Measurements from ENCODE around the gene PIM3.
"Not testable (repeated sequence)": the region's sequence is repeated elsewhere in the genome, so short reads cannot be mapped to it uniquely, and the experiment has no call there.

Gene PIM3

DNA sequence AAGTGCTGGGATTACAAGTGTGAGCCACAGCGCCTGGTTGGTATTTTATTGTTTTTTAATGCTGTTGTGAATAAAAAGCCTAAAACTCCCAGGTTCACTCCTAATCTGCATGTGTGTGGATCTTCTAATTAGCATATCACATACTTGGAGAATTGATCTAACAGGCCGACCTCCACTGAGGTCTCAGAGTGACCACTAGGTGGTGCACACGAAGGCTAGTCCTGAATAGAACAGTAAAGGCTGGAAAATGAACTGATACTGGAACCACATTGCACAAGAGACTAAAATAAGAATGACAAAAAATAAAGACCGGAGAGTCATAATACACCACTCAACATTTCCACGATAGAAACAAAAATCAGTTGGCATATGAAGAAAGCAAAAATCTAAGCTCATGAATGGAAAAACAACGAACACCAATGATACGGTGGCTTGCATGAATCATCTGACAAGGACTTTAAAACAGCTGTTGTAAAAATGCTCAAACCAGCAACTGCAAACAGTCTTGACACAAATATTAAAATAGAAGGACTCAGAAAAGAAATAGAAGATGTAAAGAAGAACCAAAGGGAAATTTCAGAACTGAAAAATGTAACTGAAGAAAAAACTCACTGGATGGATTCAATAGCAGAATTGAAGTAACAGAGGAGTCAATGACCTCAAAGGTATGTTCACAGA, 19.2 kb downstream of the PIM3 start:
- no peak for DNase-seq (ENCODE audit: extremely low read depth, insufficient read length)
- Histone ChIP-seq H3K27me3 (replicated peaks; ENCODE audit: control insufficient read depth, insufficient read depth, low read length) (no peaks in the 10 kb centered on the region; the same call in 1 of the 2 replicates), H3K4me3 (replicated peaks; ENCODE audit: low read depth, low read length) (no peak overlapping the region), H3K36me3 (ENCODE audit: control insufficient read depth, insufficient read depth, low read length) (no peaks in the 10 kb centered on the region)
- TF ChIP-seq, protein P1, sequence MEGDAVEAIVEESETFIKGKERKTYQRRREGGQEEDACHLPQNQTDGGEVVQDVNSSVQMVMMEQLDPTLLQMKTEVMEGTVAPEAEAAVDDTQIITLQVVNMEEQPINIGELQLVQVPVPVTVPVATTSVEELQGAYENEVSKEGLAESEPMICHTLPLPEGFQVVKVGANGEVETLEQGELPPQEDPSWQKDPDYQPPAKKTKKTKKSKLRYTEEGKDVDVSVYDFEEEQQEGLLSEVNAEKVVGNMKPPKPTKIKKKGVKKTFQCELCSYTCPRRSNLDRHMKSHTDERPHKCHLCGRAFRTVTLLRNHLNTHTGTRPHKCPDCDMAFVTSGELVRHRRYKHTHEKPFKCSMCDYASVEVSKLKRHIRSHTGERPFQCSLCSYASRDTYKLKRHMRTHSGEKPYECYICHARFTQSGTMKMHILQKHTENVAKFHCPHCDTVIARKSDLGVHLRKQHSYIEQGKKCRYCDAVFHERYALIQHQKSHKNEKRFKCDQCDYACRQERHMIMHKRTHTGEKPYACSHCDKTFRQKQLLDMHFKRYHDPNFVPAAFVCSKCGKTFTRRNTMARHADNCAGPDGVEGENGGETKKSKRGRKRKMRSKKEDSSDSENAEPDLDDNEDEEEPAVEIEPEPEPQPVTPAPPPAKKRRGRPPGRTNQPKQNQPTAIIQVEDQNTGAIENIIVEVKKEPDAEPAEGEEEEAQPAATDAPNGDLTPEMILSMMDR (IDR thresholded peaks at IDR 0.05; ENCODE audit: insufficient read depth, low read length, poor library complexity, severe bottlenecking) = peak; percentile 65

DNA sequence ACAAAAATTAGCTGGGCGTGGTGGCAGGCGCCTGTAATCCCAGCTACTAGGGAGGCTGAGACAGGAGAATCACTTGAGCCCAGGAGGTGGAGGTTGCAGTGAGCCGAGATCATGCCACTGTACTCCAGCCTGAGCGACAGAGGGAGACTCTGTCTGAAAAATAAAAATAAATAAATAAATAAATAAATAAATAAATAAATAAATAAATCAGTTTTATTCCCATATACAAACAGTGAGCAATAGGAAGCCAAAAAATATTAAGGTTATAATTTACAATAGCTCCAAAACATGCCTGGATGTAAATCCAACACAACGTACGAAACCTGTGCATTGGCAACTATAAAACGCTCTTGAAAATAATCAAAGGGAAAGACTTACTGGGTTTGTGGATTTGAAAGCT, 21.2 kb downstream of the PIM3 start:
- not testable (repeated sequence) for H3K36me3 ChIP-seq (ENCODE audit: control insufficient read depth, insufficient read depth, low read length); H3K4me3 ChIP-seq (replicated peaks; ENCODE audit: low read depth, low read length); DNase-seq (ENCODE audit: extremely low read depth, insufficient read length); H3K27me3 ChIP-seq (replicated peaks; ENCODE audit: control insufficient read depth, insufficient read depth, low read length)

DNA sequence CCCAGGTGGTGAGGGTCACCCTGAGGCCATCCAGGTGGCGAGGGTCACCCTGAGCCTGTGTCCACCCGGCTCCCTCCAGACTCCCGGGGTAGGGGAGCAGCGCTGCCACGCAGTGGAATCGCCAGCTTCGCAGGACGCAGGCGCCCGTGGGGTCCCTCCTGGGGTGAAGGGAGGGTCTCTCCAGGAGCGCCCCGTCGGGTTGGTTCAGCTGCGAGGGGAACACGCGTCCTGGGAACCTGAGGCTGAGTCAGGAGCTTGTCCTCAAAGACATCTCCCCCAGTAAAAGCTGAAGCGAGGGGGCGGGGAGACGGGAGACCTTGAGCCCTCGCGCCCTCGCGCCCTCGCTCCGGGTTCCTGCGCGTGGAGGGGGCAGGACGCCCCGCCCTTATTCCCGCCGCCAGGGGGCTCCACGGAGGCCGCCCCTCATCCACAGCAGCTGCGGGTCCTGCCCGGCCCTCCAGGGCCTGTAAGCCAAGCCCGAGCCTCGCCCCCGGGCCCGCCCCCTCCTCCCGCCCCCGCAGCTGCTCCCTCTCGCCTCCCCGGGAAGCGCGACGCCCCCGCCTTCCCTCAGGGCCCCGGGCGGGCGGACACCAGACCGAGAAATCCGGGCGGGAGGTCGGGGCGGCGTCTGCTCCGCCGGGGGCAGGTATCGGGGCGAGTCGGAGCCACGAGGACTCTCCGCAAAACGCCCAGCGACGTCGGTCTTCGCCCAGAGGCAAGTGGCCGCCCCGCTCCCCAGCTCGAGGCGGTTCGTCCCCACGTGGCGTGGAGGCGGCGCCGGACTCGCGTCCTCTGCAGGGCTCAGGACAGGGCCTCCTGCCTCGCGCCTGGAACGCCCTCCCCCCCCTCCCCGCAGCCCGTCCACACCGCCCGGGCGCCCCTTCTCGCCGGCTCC, 22.8 kb downstream of the PIM3 start:
- DNase-seq (ENCODE audit: extremely low read depth, insufficient read length) = no peak

DNA sequence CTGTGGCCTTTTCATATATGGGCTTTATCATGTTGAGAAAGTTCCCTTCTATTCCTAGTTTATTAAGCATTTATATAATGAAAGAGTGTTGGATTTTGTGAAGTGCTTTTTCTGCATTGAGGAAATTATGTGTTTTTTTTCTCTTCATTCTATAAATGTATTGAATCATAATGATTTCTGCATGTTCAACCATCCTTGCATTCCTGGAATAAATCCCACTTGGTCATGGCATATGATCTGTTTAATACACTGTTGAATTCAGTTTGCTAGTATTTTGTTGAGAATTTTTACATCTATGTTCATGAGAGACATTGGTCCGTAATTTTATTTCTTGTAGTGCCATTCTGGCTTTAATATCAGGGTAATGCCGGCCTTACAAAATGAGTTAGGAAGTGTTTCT, 25.8 kb downstream of the PIM3 start:
- no peak for DNase-seq (ENCODE audit: extremely low read depth, insufficient read length)
- TF ChIP-seq, protein P1 (IDR thresholded peaks at IDR 0.05; ENCODE audit: insufficient read depth, low read length, poor library complexity, severe bottlenecking) = no peak
- no peaks in the 10 kb centered on the region; the same call in 1 of the 2 replicates for H3K27me3 ChIP-seq (replicated peaks; ENCODE audit: control insufficient read depth, insufficient read depth, low read length)

More for the DNA sequence above, 22.8 kb downstream of the PIM3 start:
- Histone ChIP-seq H3K36me3 (ENCODE audit: control insufficient read depth, insufficient read depth, low read length) (no peaks in the 10 kb centered on the region), H3K27me3 (replicated peaks; ENCODE audit: control insufficient read depth, insufficient read depth, low read length) (no peaks in the 10 kb centered on the region; the same call in 1 of the 2 replicates), H3K4me3 (replicated peaks; ENCODE audit: low read depth, low read length) (no peak overlapping the region)
- TF ChIP-seq, protein P1 (IDR thresholded peaks at IDR 0.05; ENCODE audit: insufficient read depth, low read length, poor library complexity, severe bottlenecking) = peak; percentile 37

DNA sequence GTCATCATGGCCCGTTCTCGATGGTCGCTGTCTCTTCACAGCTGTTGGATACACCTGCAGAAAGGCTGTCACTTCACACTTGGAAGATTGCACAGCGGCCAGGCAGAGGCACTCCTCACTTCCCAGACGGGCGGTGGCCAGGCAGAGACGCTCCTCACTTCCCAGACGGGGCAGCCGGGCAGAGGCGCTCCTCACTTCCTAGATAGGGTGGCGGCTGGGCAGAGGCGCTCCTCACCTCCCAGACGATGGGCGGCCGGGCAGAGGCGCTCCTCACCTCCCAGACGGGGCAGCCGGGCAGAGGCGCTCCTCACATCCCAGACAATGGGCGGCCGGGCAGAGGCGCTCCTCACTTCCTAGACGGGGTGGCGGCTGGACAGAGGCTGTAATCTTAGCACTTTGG, 29.3 kb downstream of the PIM3 start:
- H3K4me3 ChIP-seq (replicated peaks; ENCODE audit: low read depth, low read length); H3K27me3 ChIP-seq (replicated peaks; ENCODE audit: control insufficient read depth, insufficient read depth, low read length); H3K36me3 ChIP-seq (ENCODE audit: control insufficient read depth, insufficient read depth, low read length); DNase-seq (ENCODE audit: extremely low read depth, insufficient read length): not testable (repeated sequence)

More for the DNA sequence above, 25.8 kb downstream of the PIM3 start:
- no peak overlapping the region for H3K4me3 ChIP-seq (replicated peaks; ENCODE audit: low read depth, low read length)
- H3K36me3 ChIP-seq (ENCODE audit: control insufficient read depth, insufficient read depth, low read length) = no peaks in the 10 kb centered on the region

DNA sequence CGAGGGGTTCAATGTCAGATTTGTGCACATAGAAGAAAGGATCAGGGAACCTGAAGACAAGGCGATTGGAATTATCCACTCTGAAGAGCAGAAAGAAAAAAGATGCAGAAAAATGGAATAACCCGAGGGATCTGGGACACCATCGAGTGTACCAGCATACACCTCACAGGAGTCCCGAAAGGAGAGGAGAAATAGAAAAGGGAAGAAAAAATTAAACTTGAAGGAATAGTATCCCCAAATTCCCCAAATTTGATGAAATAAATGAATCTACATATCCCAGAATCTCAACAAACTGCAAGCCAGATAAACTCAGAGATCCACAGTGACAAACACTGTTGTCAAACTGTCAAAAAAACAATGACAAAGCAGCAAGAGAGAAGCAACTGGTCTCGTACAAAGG, 30.6 kb downstream of the PIM3 start:
- H3K27me3 ChIP-seq (replicated peaks; ENCODE audit: control insufficient read depth, insufficient read depth, low read length) = no peaks in the 10 kb centered on the region
- no peaks in the 10 kb centered on the region for H3K36me3 ChIP-seq (ENCODE audit: control insufficient read depth, insufficient read depth, low read length)
- TF ChIP-seq, protein P1 (IDR thresholded peaks at IDR 0.05; ENCODE audit: insufficient read depth, low read length, poor library complexity, severe bottlenecking) = no peak
- H3K4me3 ChIP-seq (replicated peaks; ENCODE audit: low read depth, low read length) = no peak overlapping the region
- no peak for DNase-seq (ENCODE audit: extremely low read depth, insufficient read length)

Measured in GM06990 (cell line).